ENCODE measurements around the gene BNIP2. TPM values are rescaled to one million over a fixed set of nuclear protein-coding genes. Genes with fewer than 3 reads are reported as not detected.

BNIP2 gene
- polyA plus RNA-seq, 2 of the 4 experiments (the other 2 are of a cell fraction): 101 to 146 TPM

GRCh38 chr15:59702351-59702750 lies 13.2 kb upstream of the BNIP2 start:
- no peak overlapping the region; a peak in 1 of 6 replicates for H3K27ac ChIP-seq
- no peak for DNase-seq (ENCODE audit: low read depth in 1 of 2, low spot score in 1 of 2)
- TF ChIP-seq, protein P1, sequence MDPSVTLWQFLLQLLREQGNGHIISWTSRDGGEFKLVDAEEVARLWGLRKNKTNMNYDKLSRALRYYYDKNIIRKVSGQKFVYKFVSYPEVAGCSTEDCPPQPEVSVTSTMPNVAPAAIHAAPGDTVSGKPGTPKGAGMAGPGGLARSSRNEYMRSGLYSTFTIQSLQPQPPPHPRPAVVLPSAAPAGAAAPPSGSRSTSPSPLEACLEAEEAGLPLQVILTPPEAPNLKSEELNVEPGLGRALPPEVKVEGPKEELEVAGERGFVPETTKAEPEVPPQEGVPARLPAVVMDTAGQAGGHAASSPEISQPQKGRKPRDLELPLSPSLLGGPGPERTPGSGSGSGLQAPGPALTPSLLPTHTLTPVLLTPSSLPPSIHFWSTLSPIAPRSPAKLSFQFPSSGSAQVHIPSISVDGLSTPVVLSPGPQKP (IDR thresholded peaks at IDR 0.05; ENCODE audit: low read depth, low read length): no peak
- TF ChIP-seq NFE2L2 (conservative IDR thresholded peaks at IDR 0.05; ENCODE audit: low read length) (0 out of 2 replicates have a peak, but pooled peaks have one; percentile 44), HDAC2 (IDR thresholded peaks at IDR 0.05) (no peak), MAFK (IDR thresholded peaks at IDR 0.05; ENCODE audit: partially characterized antibody) (peak; percentile 84), FOSL2 (IDR thresholded peaks at IDR 0.05) (no peak), FOSL2 (CRISPR knock-in tag; IDR thresholded peaks at IDR 0.05) (peak; percentile 56; the same call in 1 of the 2 replicates)
- ATAC-seq: no peak
- POLR2A ChIA-PET: no interaction called here
- peak overlapping the region; percentile 7; the same call in 2 of the 3 replicates for H3K4me2 ChIP-seq
- H3K4me3 ChIP-seq: no peak overlapping the region
- H3K9me3 ChIP-seq: 0 out of 3 replicates have a peak, but pooled peaks cover under 1% of the 10 kb centered on the region
- H3K4me1 ChIP-seq: peaks cover 68% of the 10 kb centered on the region
- CTCF ChIA-PET: interaction anchor here (2.3 kb wide), 1 partner anchor 11 kb away, joined by 14 read pairs; no protein-coding TSS in a partner anchor
- peak; percentile 98 for FAIRE-seq

DNA sequence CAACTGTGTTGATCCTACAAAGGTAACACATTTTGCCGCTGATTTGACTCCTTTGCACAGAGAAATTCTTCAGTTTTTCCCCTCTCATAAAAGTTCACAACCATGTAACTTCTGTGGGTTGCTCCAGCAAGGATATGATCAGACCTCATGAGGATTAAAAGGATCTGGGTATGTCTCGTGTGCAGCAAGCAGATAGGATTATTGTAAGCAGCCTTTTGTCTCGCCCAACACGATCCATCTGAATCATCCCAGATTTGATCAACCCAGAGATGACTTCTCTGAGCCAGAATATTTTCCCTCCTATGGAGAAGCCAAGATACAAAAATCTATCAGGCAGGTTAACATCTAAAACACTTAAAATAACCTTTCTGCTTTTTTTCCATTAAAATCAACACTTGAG lies 12.8 kb upstream of the BNIP2 start:
- no peaks in the 10 kb centered on the region for H3K9me3 ChIP-seq
- POLR2A ChIA-PET: no interaction called here
- CTCF ChIA-PET: interaction anchor here (0.6 to 3.4 kb wide), 3 partner anchors 11 to 183 kb away, joined by 3 to 14 read pairs (median 14); no protein-coding TSS in a partner anchor
- H3K4me2 ChIP-seq: peak overlapping the region; percentile 7; the same call in 2 of the 3 replicates
- peak in 1 of 2 experiments; percentile 48; a peak in 2 of 6 replicates for ATAC-seq
- no peak for DNase-seq (ENCODE audit: low read depth in 1 of 2, low spot score in 1 of 2)
- 64% methylated on average over 4 of the region's 4 CpGs for WGBS (ENCODE audit: missing lambda C conversion rate)
- H3K4me3 ChIP-seq: no peak overlapping the region
- FAIRE-seq: peak; percentile 46
- peaks cover 69% of the 10 kb centered on the region for H3K4me1 ChIP-seq
- no peak for TF ChIP-seq ZC3H11A (IDR thresholded peaks at IDR 0.05)
- TF ChIP-seq NPAS2 (CRISPR knock-in tag; IDR thresholded peaks at IDR 0.05; ENCODE audit: borderline replicate concordance): no peak
- TF ChIP-seq GATA3 (IDR thresholded peaks at IDR 0.05; ENCODE audit: borderline replicate concordance): no peak
- no peak for TF ChIP-seq CHD2 (IDR thresholded peaks at IDR 0.05; ENCODE audit: low read length, partially characterized antibody)
- H3K27ac ChIP-seq: peak overlapping the region; percentile 0 to 47; a peak in 4 of 6 replicates

DNA sequence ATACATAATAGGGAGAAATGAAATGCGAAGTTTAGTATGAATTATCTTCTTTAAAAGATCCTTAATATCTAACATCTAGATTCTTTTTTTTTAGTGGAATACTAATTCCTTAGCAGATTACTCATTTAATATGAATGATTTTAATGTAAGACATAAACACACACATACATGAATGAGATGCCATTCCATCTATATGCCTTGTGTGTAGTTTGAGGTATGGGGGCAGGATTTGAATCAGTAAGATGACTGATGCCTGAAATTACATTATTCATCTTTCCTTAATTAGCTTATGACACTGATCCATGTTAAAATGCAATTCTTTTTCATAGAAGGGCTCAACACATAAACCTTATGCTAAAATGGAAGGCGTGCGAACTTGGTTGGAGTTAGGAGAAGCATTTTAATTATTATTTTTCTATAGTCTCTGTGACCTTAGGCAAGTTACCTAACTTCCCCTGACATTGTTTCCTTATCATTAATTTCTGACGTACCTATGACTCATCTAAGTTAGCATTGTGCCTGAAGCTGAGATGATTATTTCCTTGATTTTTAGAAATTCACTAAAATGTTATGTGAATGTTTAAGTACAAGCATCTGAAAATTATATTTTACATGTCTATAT lies 10.8 kb upstream of the BNIP2 start:
- TF ChIP-seq PHF8 (IDR thresholded peaks at IDR 0.05; ENCODE audit: borderline replicate concordance, low read depth) (no peak), ZC3H11A (IDR thresholded peaks at IDR 0.05) (no peak), FOSL2 (IDR thresholded peaks at IDR 0.05) (no peak), FOSL2 (CRISPR knock-in tag; IDR thresholded peaks at IDR 0.05) (peak; percentile 91), HES2 (IDR thresholded peaks at IDR 0.05) (no peak), RAD21 (conservative IDR thresholded peaks at IDR 0.05 in 1 of 2, IDR thresholded peaks at IDR 0.05 in 1 of 2) (no peak), MYC (IDR thresholded peaks at IDR 0.05; ENCODE audit: borderline replicate concordance, low read length) (no peak), RFX5 (IDR thresholded peaks at IDR 0.05) (no peak), TFCP2L1 (CRISPR knock-in tag; IDR thresholded peaks at IDR 0.05) (no peak), HOXB5 (CRISPR knock-in tag; IDR thresholded peaks at IDR 0.05) (no peak), ZNF302 (CRISPR knock-in tag; IDR thresholded peaks at IDR 0.05) (no peak), CEBPB (IDR thresholded peaks at IDR 0.05) (peak in 1 of 2 experiments; percentile 35; a peak in 1 of 4 replicates), TP53 (CRISPR knock-in tag; IDR thresholded peaks at IDR 0.05) (no peak), MAX (IDR thresholded peaks at IDR 0.05) (no peak), JUNB (IDR thresholded peaks at IDR 0.05) (peak; percentile 47), RNF2 (IDR thresholded peaks at IDR 0.05; ENCODE audit: borderline replicate concordance, low read depth) (no peak)
- TF ChIP-seq, protein P2, sequence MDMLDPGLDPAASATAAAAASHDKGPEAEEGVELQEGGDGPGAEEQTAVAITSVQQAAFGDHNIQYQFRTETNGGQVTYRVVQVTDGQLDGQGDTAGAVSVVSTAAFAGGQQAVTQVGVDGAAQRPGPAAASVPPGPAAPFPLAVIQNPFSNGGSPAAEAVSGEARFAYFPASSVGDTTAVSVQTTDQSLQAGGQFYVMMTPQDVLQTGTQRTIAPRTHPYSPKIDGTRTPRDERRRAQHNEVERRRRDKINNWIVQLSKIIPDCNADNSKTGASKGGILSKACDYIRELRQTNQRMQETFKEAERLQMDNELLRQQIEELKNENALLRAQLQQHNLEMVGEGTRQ (IDR thresholded peaks at IDR 0.05): no peak
- TF ChIP-seq, protein P3, sequence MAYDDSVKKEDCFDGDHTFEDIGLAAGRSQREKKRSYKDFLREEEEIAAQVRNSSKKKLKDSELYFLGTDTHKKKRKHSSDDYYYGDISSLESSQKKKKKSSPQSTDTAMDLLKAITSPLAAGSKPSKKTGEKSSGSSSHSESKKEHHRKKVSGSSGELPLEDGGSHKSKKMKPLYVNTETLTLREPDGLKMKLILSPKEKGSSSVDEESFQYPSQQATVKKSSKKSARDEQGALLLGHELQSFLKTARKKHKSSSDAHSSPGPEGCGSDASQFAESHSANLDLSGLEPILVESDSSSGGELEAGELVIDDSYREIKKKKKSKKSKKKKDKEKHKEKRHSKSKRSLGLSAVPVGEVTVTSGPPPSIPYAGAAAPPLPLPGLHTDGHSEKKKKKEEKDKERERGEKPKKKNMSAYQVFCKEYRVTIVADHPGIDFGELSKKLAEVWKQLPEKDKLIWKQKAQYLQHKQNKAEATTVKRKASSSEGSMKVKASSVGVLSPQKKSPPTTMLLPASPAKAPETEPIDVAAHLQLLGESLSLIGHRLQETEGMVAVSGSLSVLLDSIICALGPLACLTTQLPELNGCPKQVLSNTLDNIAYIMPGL (CRISPR knock-in tag; IDR thresholded peaks at IDR 0.05; ENCODE audit: borderline replicate concordance): 0 out of 2 replicates have a peak, but pooled peaks have one; percentile 15
- Histone ChIP-seq H3K4me2 (peak overlapping the region; percentile 53), H3K4me1 (peaks cover 69% of the 10 kb centered on the region), H3K4me3 (no peak overlapping the region), H3K9me3 (no peaks in the 10 kb centered on the region), H3K27ac (peak overlapping the region; percentile 8; a peak in 2 of 6 replicates)
- WGBS (ENCODE audit: missing lambda C conversion rate): 33% methylated on average over 4 of the region's 4 CpGs
- CTCF ChIA-PET: interaction anchor here (1.0 to 3.4 kb wide), 4 partner anchors 9 to 627 kb away, joined by 3 to 14 read pairs (median 7); no protein-coding TSS in a partner anchor
- peak; percentile 39 to 42 for DNase-seq (ENCODE audit: low read depth in 1 of 2, low spot score in 1 of 2)
- peak in 1 of 2 experiments; percentile 21; a peak in 1 of 6 replicates for ATAC-seq
- POLR2A ChIA-PET: no interaction called here
- FAIRE-seq: peak; percentile 97
